M059J (cell line): ENCODE measurements around the gene AXIN1. TPM values are rescaled to one million over a fixed set of nuclear protein-coding genes. Genes with fewer than 3 reads are reported as not detected.
"Not testable (repeated sequence)": the region's sequence is repeated elsewhere in the genome, so short reads cannot be mapped to it uniquely, and the experiment has no call there.

Experiments used
- DNase-seq: peaks from one replicate; pipeline ENCODE4 v3.0.0-alpha.2; 2012; ENCODE audit warnings: low read depth
- total RNA-seq: library from RNA; depleted of rRNA; stranded (reverse); fragments of >200 nt; shearing (Covaris generic); gene quantifications from 2 replicates; pipeline ENCODE4 v1.2.3, GENCODE V29; 2014

Gene AXIN1
- total RNA-seq, 1 experiment from 2014 or later = 15.5 TPM

- DNase-seq = no peak
Observed at GRCh38 chr16:369866-370436, 17.4 kb upstream of the AXIN1 start.

DNA sequence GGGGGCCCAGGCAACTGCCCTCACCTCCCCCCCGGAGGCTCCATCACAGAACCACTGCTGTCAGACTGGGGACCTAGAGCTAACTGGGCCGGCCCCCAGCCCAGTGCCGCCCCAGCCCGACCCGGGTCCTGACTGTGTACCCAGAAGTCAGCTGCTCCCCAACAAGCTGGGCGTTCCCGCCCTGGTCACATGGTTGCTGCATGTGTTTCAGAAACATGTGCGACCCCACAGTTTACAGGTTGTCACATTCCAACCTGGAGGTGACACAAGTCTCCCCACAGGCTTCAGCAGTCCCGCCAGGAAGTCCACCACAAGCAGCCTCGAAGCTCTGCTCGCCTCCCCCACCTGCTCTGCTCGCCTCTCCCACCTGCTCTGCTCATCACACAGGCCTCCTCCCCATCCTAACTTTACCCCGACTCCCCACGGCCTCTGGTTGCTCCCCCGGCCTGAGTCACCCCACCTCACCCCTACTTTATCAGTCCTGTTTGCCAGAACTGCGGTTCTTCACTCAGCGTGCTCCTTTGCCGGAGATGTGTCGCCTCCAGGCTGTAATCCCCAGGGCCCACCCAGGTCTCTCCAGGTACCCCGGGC lies 16.8 kb upstream of the AXIN1 start:
- no peak for DNase-seq

DNA sequence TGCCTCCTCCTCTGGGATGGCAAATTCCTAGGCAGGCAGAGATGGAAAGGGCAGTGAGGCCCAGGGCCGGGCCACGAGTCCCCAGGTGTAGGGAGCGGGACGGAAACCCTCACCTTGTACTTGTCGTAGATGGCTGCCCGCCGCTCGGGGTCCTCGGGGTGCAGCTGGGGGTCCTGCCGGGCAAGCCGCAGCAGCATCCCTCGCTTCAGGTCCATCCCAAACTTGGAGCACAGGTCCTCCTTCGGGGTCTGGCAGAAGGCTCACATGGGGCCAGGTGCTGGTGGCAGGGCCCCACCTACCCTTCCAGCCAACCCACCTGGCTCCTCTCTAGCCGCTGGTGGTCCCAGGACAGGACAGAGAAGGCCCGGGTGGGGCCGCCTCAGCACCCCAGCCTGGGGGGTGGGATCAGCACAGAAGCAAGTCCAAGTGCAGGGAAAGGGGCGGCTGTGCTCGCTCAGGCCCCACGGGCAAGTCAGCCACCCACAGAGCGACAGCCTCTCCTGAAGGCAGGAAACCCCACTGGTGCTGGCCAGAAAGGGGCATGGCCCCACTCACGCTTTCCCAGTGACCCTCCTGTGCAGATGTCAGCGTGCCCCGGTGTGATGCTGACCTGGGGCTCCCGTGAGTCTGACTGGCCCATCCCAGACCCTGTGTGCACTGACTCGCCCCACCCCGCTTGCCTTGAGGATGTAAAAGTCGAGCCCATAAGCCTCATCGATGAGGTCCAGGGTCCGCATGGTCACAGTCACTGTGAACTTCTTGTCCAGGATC lies 16.1 kb upstream of the AXIN1 start:
- DNase-seq = no peak

GRCh38 chr16:367333-367903 lies 14.9 kb upstream of the AXIN1 start:
- no peak for DNase-seq

GRCh38 chr16:366476-366875 lies 14.0 kb upstream of the AXIN1 start:
- no peak for DNase-seq

DNA sequence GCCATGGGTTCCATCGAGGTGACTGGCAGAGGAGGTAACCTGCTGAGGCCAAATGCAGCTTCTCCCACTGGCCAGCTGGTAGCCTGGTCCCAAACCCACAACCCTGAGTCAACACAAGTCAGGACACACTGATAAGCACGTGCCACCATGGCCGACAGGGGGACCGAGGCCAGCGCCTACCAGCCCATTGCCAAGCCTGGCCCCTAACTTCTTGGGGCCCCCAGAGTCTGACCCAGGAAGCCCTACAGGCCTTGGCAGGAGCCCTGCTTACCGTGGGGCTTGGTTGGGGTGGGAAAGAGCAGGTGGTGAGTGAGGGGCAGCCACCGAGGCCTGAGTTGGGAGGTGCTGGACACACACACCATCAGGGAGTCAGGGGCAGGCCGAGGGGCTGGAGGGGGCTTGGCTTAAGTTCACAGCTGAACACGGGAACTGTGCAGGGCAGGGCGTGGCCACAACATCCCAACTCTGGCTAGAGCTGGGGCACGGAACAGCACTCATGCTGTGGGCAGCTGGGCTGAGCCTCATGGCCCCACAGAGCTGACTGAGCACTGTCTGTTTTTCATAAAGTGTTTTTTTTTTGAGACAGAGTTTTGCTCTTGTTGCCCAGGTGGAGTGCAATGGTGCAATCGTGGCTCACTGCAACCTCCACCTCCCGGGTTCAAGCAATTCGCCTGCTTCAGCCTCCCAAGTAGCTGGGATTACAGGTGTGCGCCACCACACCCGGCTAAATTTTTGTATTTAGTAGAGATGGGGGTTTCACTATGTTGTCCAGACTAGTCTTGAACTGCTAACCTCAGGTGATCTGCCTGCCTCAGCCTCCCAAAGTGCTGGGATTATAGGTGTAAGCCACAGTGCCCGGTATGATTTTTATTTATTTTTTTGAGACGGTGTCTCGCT lies 12.3 kb upstream of the AXIN1 start:
- peak; percentile 38 for DNase-seq

- DNase-seq = no peak
Observed at GRCh38 chr16:363766-364490, 11.4 kb upstream of the AXIN1 start.

DNA sequence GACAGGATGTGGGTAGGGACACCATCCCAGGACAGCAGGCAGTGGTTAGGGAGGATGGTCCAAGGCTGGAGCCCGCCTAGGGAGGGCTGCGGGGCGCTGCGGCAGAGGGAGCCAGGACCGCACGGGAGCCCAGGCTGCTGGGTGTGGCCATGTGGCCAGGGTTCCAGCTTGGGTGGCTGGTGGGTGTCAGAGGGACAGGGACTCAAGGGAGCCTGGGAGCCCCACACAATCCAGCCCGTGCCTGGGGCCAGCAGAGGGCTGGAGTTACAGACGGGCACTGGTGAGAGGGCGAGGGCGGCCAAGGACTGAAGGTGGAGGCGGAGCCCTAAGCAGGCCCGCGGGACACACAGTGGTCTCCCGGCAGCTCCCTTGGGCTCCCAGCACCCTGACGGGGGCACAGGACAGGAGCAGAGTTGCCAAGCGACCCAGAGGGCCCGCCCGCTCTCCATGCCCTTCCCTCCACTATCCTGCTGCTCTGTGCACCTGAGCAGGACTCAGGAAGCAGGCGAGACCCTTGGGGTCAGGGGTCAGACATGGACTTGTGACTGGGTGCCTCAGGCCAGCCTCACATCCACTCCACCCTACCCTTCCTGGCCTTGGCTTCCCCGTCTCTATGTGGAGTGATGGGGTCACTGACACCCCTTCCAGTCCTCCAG lies 10.7 kb upstream of the AXIN1 start:
- peak; percentile 31 for DNase-seq

DNA sequence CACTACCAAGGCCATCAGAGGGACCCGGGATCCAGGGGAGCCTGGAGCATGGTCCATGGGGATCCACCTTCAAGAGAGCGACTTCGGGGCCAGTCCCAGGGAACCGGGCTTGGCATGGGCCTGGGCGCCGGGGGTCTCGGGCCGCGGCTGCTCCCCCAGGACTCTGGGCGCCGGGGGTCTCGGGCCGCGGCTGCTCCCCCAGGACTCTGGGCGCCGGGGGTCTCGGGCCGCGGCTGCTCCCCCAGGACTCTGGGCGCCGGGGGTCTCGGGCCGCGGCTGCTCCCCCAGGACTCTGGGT lies 10.1 kb upstream of the AXIN1 start:
- DNase-seq = not testable (repeated sequence)

GRCh38 chr16:361872-362701 lies 9.6 kb upstream of the AXIN1 start:
- peak; percentile 84 for DNase-seq

DNA sequence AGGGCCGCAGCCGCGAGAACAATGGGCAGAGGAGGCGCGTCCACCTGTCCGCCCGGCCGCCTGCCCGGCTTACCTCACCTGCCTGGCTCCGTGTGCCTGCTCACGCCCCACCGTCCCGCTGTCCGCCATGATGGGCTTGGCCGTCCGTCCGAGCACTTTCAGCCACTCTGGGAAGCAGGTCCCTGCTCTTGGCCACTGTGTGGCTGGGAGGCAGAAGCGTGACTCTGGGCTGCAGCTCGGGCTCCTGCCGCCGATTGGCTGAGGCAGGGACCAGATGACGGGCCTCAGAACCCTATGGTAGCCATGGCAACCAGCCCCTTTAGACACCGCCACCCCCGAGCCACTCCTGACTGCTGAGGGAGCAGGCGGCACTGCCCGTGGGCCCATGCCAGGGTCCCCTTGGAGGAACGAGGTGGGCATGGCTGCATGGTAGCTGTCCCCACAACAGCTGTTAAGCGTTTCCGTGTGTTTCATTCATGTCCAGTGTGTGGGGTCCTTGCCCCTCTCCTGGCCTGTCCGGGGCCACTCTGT lies 8.9 kb upstream of the AXIN1 start:
- DNase-seq = no peak

GRCh38 chr16:360698-361336 lies 8.3 kb upstream of the AXIN1 start:
- no peak for DNase-seq

GRCh38 chr16:359871-360697 lies 7.6 kb upstream of the AXIN1 start:
- no peak for DNase-seq

GRCh38 chr16:359067-359763 lies 6.7 kb upstream of the AXIN1 start:
- no peak for DNase-seq

DNA sequence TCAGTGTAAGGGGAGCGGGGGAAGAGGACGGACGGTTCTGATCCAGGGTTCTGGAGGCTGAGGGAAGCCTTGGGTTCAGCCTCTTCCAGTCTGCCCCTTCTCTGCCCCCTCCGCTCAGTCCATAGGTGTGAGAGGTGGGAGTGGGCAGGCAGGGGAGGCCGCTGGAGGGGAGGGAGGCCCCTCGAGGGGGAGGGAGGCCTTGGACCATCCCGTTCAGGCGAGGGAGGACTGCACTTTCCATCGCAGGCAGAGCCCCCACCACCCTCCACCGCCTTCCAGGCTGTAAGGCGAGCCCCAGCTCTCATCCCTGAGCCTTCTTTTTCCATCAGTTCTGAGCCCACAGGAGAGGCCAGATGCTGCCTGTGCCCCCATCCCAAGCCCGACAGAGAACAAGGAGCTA lies 4.2 kb upstream of the AXIN1 start:
- DNase-seq = no peak

DNA sequence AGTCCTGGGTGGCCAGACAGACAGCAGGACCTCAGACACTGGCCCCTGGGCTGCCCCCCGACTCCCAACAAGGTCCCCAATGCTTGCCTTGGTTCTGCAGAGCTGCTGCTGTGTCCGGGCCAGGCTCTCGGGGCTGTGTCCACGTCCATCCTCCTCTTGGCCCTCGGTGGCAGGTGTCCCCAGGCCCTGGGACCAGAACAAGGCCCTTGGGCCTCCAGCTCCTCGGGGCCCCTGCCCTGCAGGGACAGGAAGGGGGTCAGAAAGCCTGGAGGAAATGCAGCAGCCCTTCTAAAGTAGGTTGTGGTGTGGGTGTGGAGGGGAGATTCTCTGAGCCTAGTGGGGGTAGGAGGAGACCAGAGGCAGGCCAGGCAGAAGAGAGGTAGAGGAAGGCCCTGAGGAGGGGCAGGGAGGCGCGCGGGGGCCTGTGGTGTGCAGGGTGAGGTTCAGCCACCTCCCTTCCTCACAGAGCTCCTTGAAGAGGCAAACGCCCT lies 2.5 kb upstream of the AXIN1 start:
- DNase-seq = no peak

DNA sequence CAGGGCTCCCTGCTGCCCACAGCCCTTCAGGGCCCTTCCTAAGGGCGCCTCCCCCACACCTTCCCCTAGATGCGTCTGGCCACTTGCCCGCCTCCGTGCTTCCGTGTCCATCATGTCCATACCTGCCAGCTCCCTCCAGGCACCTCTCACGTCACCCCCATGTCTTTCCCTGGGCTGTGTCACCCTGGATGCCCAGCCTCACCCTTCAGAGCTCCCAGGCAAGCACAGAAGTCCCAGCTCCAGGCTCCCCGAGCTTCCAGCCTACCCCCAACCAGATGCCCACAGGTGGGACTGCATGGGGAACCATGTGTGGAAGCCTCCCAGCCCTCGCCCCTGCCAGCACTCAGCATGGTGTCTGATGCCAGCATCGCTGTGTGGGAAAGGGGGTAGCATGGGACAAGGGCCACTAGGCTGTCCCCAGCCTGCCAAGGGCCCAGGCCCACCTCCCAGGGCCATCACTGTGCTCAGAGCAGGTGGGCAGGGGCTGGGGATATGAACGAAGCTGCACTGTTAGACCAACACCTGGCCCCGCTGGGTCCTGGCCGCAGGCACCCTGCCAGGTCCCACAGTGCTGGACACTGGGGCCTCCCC lies 1.9 kb upstream of the AXIN1 start:
- no peak for DNase-seq
